HG02623 (cell line): ENCODE results near the gene THAP2.
"Not testable (repeated sequence)": the region's sequence is repeated elsewhere in the genome, so short reads cannot be mapped to it uniquely, and the experiment has no call there.

Source experiments
- ATAC-seq: cut with Tn5 transposase; IDR thresholded peaks from one replicate; pipeline ENCODE4 v1.9.1; 2021; ENCODE audit warnings: moderate library complexity; ENCODE audit not compliant: unreplicated experiment

THAP2 gene

GRCh38 chr12:71702181-71702580, 38.1 kb downstream of the THAP2 start:
- not testable (repeated sequence) for ATAC-seq

- ATAC-seq, result no peak
These were observed 38.5 kb downstream of the THAP2 start for GRCh38 chr12:71702590-71702989.

- ATAC-seq, result no peak
These were observed 39.1 kb downstream of the THAP2 start for GRCh38 chr12:71703206-71703605.

GRCh38 chr12:71704920-71705319, 40.8 kb downstream of the THAP2 start:
- no peak for ATAC-seq

- ATAC-seq, result no peak
These were observed 44.6 kb downstream of the THAP2 start for GRCh38 chr12:71708658-71709057.

- no peak for ATAC-seq
These were observed 46.4 kb downstream of the THAP2 start for GRCh38 chr12:71710276-71711125.

- no peak for ATAC-seq
These were observed 54.5 kb downstream of the THAP2 start for GRCh38 chr12:71718611-71719010.

GRCh38 chr12:71719647-71720370, 55.7 kb downstream of the THAP2 start:
- no peak for ATAC-seq

GRCh38 chr12:71721783-71722505, 57.8 kb downstream of the THAP2 start:
- ATAC-seq, result no peak

- no peak for ATAC-seq
These were observed 60.9 kb downstream of the THAP2 start for GRCh38 chr12:71725011-71725410.

GRCh38 chr12:71726548-71726947, 62.4 kb downstream of the THAP2 start:
- ATAC-seq, result no peak

GRCh38 chr12:71727958-71728357, 63.9 kb downstream of the THAP2 start:
- no peak for ATAC-seq
